ENCODE data around the gene TAGLN. TPM values are rescaled to one million over a fixed set of nuclear protein-coding genes. Genes with fewer than 3 reads are reported as not detected.

TAGLN gene
- polyA plus RNA-seq, 1 of the 3 experiments (the other 2 are of a cell fraction): 519 TPM

DNA sequence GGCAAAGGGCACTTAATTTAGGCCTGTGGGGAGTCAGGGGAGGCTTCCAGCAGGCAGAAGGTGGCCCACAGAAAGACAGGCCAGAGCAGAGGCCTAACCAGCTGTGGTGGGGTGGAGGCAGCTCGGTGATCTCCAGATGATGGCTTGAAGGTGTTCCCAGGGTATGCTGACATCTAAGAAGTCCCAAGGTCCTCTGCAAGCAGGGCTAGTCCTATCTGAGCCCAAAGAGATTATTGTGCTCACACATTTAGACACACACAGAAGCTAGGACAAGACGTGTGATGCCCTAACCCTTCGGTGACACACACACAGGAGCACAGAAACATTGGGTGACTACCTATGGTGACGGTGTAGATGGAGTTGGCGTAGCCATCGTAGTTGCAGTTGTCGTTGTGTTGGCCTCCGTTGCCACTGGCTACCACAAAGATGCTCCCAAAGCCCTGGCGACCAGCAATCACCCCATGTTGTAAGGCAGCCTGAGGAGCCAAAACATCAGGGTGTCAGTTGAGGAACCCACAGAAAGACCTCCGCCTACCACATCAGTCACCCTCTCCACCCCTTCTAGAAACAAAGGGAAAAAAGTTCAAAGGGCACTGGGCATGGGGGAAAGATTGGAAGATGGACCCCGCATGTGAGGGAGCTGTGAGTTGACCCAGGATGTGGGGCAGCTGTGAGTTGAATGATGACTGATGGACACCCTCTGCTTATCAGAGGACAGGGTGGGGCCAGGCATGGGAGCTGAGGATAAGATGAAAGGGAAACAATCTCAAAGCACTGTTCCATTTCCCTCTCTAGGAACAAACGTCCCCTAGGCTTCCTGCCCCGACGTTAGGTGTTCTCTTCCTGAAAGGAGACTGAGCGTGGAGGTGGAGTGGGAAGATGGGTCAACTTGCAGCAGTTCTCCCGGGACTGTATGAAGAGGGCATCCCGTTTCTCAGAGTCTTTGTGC is 24.8 kb downstream of the TAGLN start:
- peaks cover 23 to 68% of the 10 kb centered on the region in 2 experiments for H3K36me3 ChIP-seq (replicated peaks in 1 of 2; ENCODE audit: control insufficient read depth in 1 of 2, insufficient read depth in 2 of 2, low read length in 1 of 2)
- no peak overlapping the region for H3K27ac ChIP-seq (ENCODE audit: low read depth in 2 of 2, low read length in 1 of 2)

DNA sequence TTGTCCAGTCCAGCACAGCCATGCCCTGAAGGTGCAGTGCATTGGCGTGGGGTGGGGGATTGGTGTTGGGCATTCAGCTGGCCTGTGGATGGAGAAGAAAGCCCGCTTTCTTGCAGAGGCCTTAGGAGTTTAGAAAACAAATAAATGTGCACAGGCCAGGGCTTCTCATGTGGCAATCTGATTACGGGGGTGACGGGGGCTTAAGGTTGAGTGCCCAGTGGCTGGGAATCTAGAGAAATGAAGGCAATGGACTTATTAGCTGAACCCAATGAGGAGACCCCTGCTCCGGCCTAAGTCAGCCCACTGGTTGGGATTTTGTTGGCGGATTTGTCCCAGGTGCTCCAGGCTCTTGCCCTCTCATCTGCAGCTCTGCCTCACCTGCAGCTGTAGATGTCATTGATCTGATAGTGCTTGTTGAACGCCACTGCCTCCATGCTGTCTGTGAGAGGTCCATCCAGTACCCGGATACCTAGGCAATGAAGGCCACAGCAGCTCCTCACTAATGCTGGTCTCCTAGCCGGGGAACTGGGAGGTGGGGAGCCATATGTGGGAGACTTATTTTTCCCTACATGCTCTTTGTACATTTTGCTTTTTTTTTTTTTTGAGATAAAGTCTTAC is 26.5 kb downstream of the TAGLN start:
- H3K9me3 ChIP-seq: no peaks in the 10 kb centered on the region
- no peak overlapping the region for H3K4me2 ChIP-seq
- peaks cover 25 to 67% of the 10 kb centered on the region in 2 experiments for H3K36me3 ChIP-seq (replicated peaks in 1 of 2; ENCODE audit: control insufficient read depth in 1 of 2, insufficient read depth in 2 of 2, low read length in 1 of 2)
- no peak for DNase-seq
- CTCF ChIA-PET: interaction anchor here (0.6 to 5.4 kb wide), 24 partner anchors 7 to 439 kb away, joined by 3 to 54 read pairs (median 5); partner anchors contain the start of genes APOA5 and SIDT2
- no peak overlapping the region for H3K27ac ChIP-seq (ENCODE audit: low read depth in 2 of 2, low read length in 1 of 2)
- 88% methylated on average over 7 of the region's 9 CpGs for WGBS (ENCODE audit: low lambda C conversion rate)
- peaks cover 3% of the 10 kb centered on the region; the same call in 1 of the 2 replicates for H4K20me1 ChIP-seq (ENCODE audit: insufficient read depth)
- H3F3A ChIP-seq (replicated peaks; ENCODE audit: insufficient read depth): peaks cover 13% of the 10 kb centered on the region
- H3K4me1 ChIP-seq (ENCODE audit: control insufficient read depth in 1 of 2, insufficient read depth in 2 of 2, low read depth in 1 of 2, low read length in 1 of 2): peaks cover 10 to 14% of the 10 kb centered on the region in 2 experiments; a peak in 3 of 4 replicates
- no peak overlapping the region for H2AFZ ChIP-seq (ENCODE audit: low read depth)
- no peak overlapping the region for H3K4me3 ChIP-seq (ENCODE audit: low read depth in 2 of 2, low read length in 1 of 2)
- POLR2A ChIA-PET: no interaction called here
- H3K9ac ChIP-seq: no peak overlapping the region
- TF ChIP-seq GATA2 (CRISPR knock-in tag; IDR thresholded peaks at IDR 0.05): no peak
- TF ChIP-seq, protein P1, sequence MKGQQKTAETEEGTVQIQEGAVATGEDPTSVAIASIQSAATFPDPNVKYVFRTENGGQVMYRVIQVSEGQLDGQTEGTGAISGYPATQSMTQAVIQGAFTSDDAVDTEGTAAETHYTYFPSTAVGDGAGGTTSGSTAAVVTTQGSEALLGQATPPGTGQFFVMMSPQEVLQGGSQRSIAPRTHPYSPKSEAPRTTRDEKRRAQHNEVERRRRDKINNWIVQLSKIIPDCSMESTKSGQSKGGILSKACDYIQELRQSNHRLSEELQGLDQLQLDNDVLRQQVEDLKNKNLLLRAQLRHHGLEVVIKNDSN (IDR thresholded peaks at IDR 0.05; ENCODE audit: borderline replicate concordance, low read depth): no peak
- no peak for TF ChIP-seq SIN3A (IDR thresholded peaks at IDR 0.05; ENCODE audit: borderline replicate concordance, low read depth, low read length)
- TF ChIP-seq MXI1 (IDR thresholded peaks at IDR 0.05; ENCODE audit: low read depth, low read length): no peak
- TF ChIP-seq, protein P2, sequence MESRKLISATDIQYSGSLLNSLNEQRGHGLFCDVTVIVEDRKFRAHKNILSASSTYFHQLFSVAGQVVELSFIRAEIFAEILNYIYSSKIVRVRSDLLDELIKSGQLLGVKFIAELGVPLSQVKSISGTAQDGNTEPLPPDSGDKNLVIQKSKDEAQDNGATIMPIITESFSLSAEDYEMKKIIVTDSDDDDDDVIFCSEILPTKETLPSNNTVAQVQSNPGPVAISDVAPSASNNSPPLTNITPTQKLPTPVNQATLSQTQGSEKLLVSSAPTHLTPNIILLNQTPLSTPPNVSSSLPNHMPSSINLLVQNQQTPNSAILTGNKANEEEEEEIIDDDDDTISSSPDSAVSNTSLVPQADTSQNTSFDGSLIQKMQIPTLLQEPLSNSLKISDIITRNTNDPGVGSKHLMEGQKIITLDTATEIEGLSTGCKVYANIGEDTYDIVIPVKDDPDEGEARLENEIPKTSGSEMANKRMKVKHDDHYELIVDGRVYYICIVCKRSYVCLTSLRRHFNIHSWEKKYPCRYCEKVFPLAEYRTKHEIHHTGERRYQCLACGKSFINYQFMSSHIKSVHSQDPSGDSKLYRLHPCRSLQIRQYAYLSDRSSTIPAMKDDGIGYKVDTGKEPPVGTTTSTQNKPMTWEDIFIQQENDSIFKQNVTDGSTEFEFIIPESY (IDR thresholded peaks at IDR 0.05; ENCODE audit: borderline replicate concordance, low read depth): no peak
- TF ChIP-seq TCF12 (IDR thresholded peaks at IDR 0.05): no peak
- no peak for TF ChIP-seq FOXM1 (IDR thresholded peaks at IDR 0.05; ENCODE audit: low read depth)
- TF ChIP-seq SMC3 (IDR thresholded peaks at IDR 0.05; ENCODE audit: low read depth, low read length): no peak
- TF ChIP-seq, protein P3, sequence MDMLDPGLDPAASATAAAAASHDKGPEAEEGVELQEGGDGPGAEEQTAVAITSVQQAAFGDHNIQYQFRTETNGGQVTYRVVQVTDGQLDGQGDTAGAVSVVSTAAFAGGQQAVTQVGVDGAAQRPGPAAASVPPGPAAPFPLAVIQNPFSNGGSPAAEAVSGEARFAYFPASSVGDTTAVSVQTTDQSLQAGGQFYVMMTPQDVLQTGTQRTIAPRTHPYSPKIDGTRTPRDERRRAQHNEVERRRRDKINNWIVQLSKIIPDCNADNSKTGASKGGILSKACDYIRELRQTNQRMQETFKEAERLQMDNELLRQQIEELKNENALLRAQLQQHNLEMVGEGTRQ (IDR thresholded peaks at IDR 0.05; ENCODE audit: borderline replicate concordance, low read depth, low read length): no peak
- no peak for TF ChIP-seq JUND (IDR thresholded peaks at IDR 0.05)
- TF ChIP-seq RFX5 (IDR thresholded peaks at IDR 0.05; ENCODE audit: low read length): no peak
- TF ChIP-seq, protein P4, sequence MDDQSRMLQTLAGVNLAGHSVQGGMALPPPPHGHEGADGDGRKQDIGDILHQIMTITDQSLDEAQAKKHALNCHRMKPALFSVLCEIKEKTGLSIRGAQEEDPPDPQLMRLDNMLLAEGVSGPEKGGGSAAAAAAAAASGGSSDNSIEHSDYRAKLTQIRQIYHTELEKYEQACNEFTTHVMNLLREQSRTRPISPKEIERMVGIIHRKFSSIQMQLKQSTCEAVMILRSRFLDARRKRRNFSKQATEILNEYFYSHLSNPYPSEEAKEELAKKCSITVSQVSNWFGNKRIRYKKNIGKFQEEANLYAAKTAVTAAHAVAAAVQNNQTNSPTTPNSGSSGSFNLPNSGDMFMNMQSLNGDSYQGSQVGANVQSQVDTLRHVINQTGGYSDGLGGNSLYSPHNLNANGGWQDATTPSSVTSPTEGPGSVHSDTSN (IDR thresholded peaks at IDR 0.05): no peak
- no peaks in the 10 kb centered on the region for H3K27me3 ChIP-seq (ENCODE audit: insufficient read depth)
- H3K79me2 ChIP-seq (ENCODE audit: insufficient read depth): peaks cover 16% of the 10 kb centered on the region
- no peaks in the 10 kb centered on the region for H3K9me2 ChIP-seq

More for the DNA sequence above, 24.8 kb downstream of the TAGLN start:
- no peak overlapping the region for H3K9ac ChIP-seq
- DNase-seq: no peak
- ChIA-PET CTCF (interaction anchor here (0.5 to 5.4 kb wide), 4 partner anchors 41 to 125 kb away, joined by 3 to 54 read pairs (median 13); partner anchors contain the start of gene SIDT2), POLR2A (no interaction called here)
- H3K4me3 ChIP-seq (ENCODE audit: low read depth in 2 of 2, low read length in 1 of 2): no peak overlapping the region
- H4K20me1 ChIP-seq (ENCODE audit: insufficient read depth): no peaks in the 10 kb centered on the region
- H3K79me2 ChIP-seq (ENCODE audit: insufficient read depth): peaks cover 3% of the 10 kb centered on the region; the same call in 1 of the 2 replicates
- H3K27me3 ChIP-seq (ENCODE audit: insufficient read depth): no peaks in the 10 kb centered on the region
- H3K9me2 ChIP-seq: no peaks in the 10 kb centered on the region
- no peak overlapping the region for H2AFZ ChIP-seq (ENCODE audit: low read depth)
- TF ChIP-seq CHD2 (IDR thresholded peaks at IDR 0.05; ENCODE audit: low read length, partially characterized antibody): no peak
- TF ChIP-seq GATA2 (CRISPR knock-in tag; IDR thresholded peaks at IDR 0.05): no peak
- no peak for TF ChIP-seq FOXJ3 (CRISPR knock-in tag; IDR thresholded peaks at IDR 0.05)
- TF ChIP-seq, protein P5, sequence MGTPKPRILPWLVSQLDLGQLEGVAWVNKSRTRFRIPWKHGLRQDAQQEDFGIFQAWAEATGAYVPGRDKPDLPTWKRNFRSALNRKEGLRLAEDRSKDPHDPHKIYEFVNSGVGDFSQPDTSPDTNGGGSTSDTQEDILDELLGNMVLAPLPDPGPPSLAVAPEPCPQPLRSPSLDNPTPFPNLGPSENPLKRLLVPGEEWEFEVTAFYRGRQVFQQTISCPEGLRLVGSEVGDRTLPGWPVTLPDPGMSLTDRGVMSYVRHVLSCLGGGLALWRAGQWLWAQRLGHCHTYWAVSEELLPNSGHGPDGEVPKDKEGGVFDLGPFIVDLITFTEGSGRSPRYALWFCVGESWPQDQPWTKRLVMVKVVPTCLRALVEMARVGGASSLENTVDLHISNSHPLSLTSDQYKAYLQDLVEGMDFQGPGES (IDR thresholded peaks at IDR 0.05; ENCODE audit: low read depth, low read length): no peak
- TF ChIP-seq MXI1 (IDR thresholded peaks at IDR 0.05; ENCODE audit: low read depth, low read length): no peak
- TF ChIP-seq EP300 (IDR thresholded peaks at IDR 0.05; ENCODE audit: borderline replicate concordance in 1 of 2, low read depth in 1 of 2, low read length in 1 of 2): no peak
- TF ChIP-seq FOXM1 (IDR thresholded peaks at IDR 0.05; ENCODE audit: low read depth): no peak
- no peak for TF ChIP-seq TCF12 (IDR thresholded peaks at IDR 0.05)
- no peak for TF ChIP-seq RXRA (IDR thresholded peaks at IDR 0.05; ENCODE audit: borderline replicate concordance, low read depth)
- TF ChIP-seq RAD21 (IDR thresholded peaks at IDR 0.05; ENCODE audit: low read length): no peak
- H3K4me1 ChIP-seq (ENCODE audit: control insufficient read depth in 1 of 2, insufficient read depth in 2 of 2, low read depth in 1 of 2, low read length in 1 of 2): peaks cover 2 to 11% of the 10 kb centered on the region in 2 experiments; a peak in 2 of 4 replicates
- H3K4me2 ChIP-seq: no peak overlapping the region
- no peaks in the 10 kb centered on the region for H3K9me3 ChIP-seq
- 87% methylated on average over 16 of the region's 17 CpGs for WGBS (ENCODE audit: low lambda C conversion rate)
- peaks cover 13% of the 10 kb centered on the region for H3F3A ChIP-seq (replicated peaks; ENCODE audit: insufficient read depth)
